GM18868 (cell line): ENCODE data around the gene PIK3CG.
A peak's percentile ranks its signal among the peaks of the same experiment; 100 is the strongest.
"Not testable (repeated sequence)": the region's sequence is repeated elsewhere in the genome, so short reads cannot be mapped to it uniquely, and the experiment has no call there.

Source experiments
- ATAC-seq: cut with Tn5 transposase; IDR thresholded peaks from one replicate; pipeline ENCODE4 v1.9.1; 2021; ENCODE audit warnings: mild to moderate bottlenecking, moderate library complexity; ENCODE audit not compliant: unreplicated experiment

The PIK3CG gene

DNA sequence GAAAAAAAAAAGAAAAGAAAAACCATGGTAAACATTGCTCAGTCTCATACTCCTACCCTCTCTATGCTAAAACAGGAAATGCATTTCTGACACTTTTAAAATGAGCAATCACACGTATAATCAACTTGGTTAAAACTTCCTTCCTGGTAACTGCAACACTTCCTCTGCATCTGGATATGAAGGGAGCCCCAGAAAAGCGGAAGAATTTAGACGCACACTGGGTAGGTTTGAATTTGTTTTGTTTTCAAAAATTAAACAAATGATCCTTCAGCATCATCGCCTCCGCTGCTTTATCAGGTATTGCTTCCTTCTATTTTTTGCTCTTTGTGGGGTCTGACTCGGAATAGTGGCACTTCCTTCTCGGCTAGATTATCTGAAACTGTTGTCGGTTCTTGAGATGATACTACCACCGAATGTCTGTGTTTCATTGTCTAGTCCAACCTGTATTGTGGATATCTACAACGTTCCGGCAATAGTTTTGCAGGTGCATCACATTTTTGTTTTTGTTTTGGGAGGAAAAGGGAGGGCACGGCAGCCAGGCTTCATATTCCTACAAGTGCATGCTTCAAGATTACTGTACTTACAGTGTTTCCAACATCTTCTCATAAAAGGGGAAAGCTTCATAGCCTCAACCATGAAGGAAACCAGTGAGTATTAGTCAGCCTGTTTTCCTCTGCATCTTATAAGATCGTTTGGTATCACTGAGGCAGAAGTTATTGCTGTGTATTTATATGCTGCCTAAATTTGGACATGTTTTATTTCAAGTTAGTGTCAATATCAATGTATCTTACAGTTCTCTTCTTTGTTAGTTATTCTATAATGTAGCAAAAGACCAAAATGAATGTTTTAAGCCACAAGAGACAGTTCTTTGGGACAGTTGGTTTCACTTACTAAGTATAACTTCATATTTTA, at the start of gene PIK3CG:
Gene PIK3CG, plus strand, starts transcription at position 153 of the 912 bp plus-strand sequence. CDS start 2,280 bp downstream, outside the sequence.
- peak; percentile 65 for ATAC-seq

DNA sequence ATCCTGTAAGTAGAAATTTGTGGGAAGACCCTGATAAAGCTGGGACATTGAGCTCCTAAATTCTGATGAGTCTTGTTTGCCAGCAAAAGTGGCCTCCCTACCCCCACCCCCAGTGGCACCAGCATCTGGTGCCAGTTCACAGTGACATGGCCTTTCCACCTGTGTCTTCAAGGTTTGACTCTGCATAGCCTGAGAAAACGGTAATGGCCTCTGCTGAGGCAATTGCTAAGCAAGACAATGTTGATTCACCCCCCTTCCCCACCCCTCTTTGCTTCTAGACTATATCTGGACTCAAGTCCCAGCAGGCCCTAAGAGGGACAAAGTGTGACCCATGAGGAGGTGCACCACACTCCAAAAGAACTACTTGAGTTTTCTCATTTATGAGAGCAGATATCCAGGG, 48.0 kb upstream of the PIK3CG start:
- no peak for ATAC-seq

DNA sequence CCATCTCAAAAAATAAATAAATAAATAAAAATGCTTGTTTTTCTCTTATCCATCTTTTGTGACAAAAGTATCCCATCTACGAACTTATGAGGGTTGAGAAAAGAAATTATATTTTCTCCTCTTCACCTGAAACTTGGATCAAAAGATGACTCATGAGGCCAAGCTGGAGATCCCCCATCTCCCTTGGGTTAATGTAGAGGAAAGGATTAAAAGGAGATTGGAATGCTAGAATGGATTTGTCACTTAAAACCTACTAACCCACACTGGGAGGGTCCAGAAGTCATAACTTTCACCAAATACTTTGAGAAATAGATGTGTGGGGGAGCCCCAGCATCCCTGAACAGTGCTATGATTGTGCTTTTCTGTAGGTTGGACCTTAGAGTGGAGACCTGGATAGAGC, 46.3 kb upstream of the PIK3CG start:
- ATAC-seq, result no peak

DNA sequence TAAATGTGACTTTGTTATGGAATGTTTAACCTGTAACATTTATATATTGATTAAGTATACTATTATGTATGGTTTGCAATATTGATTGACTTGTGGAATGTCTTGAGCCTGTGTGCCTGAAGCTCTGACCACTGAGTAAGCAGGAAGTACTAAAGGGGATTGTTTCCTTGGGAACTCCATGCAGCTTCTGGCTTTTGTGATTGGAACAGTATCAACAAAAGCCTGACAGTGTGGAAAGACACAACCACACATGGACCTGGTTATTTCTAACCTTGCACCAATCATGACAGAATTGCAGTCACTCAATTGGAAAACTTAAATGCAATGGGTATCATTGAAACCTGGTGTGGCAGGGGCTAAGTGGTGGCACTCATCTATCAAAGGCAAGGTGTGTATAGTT, 45.5 kb upstream of the PIK3CG start:
- no peak for ATAC-seq

DNA sequence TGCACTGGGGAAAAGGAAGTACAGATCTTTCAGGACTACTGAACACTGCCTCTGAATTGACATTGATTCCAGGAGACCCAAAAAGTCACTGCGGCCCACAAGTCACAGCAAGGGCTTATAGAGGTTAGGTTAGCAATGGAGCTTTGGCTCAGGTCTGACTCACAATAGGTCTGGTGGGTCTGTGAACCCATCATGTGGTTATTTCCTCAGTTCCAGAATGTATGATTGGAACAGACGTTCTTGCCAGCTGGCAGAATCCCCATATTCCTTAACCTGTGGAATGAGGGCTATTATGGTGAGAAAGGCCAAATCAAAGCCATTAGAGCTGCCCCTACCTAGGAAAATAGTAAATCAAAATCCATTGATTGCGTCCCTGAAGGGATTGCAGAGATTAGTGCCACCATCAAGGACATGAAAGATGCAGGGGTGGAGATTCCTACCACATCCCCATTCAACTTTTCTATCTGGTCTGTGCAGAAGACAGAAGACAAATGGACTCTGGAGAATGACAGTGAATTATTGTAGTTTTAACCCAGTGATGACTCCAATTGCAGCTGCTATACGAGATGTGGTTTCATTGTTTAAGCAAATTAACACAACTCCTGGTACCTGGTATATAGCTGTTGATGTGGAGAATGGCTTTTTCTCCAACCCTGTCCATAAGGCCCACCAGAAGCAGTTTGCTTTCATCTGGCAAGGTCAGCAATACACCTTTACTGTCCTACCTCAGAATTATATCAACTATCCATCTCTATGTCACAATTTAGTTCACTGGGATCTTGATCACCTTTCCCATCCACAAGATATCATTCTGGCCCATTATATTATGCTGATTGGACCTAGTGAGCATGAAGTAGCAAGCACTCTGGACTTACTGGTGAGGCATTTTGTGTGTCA, 44.5 kb upstream of the PIK3CG start:
- no peak for ATAC-seq

DNA sequence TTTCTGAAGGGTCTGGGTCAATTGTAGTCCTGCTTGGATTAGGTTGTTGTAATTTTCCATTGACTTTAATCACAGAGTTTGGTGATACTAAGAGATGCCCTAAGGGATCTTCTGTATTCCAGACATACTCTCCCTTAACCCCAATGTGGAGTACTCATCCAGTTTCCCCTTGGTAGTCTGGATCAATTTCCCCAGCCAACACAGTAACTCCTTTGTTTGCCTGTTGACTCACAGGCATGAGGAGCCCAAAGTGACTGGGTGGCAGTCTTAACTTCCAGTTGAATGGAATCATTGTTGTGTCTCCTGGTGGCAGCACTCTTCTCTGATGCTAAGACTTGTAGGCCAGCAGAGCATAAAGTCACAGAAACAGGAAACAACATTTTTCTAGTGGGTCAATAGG, 41.5 kb upstream of the PIK3CG start:
- ATAC-seq, result no peak

DNA sequence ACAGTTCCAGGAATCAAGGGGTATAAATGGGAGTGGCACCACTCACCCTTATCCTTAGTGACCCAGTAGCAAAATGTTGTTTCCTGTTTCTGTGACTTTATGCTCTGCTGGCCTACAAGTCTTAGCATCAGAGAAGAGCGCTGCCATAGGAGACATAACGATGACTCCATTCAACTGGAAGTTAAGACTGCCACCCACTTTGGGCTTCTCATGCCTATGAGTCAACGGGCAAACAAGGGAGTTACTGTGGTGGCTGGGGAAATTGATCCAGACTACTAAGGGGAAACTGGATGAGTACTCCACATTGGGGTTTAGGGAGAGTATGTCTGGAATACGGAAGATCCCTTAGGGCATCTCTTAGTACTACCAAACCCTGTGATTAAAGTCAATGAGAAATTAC, 40.6 kb upstream of the PIK3CG start:
- no peak for ATAC-seq

DNA sequence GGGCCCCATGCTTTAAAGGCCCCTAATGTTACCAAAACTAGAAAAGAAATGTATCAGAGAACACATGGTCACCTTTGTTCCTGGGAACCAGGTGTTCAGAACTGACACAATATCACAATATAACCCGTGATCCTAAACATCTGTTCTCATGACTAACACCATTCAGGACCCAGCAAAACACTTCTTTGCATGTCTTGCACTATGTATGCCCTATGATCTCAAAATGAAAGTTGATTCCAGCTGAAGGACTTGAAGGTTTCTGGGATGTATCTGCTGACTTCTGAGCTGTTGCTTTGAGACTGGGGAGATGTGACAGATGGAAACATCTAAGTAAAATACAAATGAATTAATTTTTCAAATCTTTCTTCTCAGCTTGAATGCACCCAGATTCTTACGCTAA, 37.5 kb upstream of the PIK3CG start:
- no peak for ATAC-seq

DNA sequence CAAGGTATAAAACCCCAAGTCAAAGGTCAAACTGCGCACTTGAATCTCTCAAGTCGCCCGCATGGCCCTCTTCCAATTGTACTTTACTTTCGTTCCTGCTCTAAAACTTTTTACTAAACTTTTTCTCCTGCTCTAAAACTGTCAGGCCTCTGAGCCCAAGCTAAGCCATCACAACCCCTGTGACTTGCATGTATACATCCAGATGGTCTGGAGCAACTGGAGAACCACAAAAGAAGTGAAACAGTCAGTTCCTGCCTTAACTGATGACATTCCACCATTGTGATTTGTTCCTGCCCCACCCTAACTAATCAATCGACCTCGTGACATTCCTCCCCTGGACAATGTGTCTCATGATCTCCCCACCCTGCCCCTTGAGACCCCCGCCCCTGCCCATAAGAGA, 35.6 kb upstream of the PIK3CG start:
- ATAC-seq, result no peak

DNA sequence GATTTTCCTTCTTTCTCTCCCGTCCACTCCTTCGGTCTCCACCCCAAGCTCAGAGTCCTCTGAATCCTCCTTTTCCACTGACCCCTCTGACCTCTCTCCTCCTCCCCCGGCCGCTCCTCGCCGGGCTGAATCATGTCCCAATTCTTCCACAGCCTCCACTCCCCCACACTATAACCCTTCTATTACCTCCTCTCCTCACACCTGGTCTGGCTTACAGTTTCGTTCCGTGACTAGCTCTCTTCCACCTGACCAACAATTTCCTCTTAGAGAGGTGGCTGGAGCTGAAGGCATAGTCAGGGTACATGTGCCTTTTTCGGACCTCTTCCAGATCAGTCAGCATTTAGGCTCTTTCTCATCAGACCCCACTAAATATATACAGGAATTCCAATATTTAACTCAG, 34.2 kb upstream of the PIK3CG start:
- not testable (repeated sequence) for ATAC-seq

DNA sequence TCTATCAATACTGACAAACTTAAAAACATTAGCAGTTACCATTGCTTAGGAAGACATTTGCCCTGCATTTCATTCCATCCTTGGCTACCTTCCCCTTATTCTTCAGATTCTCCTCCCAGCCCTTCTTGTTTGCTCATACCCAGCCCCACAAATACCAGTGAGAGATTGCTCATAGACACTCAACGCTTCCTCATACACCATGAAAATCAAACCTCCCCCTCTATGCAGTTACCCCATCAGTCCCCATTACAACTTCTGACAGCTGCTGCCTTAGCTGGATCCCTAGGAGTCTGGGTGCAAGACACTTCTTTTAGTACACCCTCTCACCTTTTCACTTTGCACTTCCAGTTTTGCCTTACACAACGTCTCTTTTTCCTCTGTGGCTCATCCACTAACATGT, 28.3 kb upstream of the PIK3CG start:
- no peak for ATAC-seq

DNA sequence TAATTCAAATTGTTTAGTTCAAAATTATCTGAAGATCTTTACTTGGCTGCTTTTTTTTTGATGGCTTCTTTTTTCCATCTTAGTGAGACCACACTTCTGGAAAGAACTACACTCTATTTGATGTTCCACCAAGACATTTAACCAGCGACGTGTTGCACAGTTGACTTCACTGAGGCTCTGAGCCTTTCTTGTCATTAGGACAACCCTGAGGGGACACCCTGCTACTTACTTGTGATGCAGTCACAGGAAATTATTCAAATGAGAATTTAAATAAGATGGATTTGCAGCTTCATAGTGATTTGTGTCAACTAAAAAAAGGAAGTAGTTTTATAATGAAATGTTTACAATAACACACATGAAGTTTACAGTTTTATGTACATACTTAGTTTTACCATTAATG, 25.6 kb upstream of the PIK3CG start:
- ATAC-seq, result no peak

DNA sequence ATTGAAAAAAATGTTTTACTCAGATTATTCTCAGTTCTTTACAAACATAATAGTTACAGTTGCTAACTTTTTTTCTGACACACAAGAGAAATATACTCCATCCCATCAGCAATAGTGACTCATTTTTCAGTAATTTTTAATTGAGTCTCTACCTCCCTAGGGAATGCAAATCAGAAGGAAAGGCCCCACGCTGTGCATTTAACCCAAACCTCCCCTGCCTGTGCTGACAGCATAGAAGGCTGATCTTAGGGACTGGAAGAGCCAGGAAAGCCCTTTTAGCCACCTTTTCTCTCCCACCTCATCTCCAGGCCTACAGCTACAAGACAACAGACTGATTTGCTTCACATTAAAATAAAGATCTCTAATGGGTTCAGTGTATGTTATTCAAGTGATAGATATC, 24.7 kb upstream of the PIK3CG start:
- no peak for ATAC-seq

DNA sequence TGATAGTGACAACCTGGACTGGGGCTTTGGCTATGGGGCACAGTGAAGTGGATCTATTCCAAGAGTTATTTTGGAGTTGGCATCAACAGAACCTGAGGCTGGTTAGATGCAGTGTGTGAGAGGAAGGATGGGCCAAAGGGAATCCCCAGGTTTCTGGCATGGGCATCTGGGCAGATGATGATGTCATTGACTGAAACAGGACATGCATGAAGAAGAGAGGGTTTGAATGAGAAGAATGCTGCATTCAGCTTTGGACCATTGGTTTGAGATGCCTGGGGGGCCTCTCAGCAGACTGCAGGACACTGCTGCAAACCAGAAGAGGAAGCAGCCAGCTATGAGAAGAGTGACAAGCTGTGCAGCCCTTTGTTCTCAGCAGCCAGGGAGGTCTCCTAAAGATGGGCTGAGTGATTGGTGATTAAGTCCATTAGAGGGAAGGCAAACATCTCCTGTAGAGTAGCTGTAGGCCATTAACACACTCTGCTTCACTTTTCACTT, 23.1 kb upstream of the PIK3CG start:
- peak; percentile 72 for ATAC-seq

DNA sequence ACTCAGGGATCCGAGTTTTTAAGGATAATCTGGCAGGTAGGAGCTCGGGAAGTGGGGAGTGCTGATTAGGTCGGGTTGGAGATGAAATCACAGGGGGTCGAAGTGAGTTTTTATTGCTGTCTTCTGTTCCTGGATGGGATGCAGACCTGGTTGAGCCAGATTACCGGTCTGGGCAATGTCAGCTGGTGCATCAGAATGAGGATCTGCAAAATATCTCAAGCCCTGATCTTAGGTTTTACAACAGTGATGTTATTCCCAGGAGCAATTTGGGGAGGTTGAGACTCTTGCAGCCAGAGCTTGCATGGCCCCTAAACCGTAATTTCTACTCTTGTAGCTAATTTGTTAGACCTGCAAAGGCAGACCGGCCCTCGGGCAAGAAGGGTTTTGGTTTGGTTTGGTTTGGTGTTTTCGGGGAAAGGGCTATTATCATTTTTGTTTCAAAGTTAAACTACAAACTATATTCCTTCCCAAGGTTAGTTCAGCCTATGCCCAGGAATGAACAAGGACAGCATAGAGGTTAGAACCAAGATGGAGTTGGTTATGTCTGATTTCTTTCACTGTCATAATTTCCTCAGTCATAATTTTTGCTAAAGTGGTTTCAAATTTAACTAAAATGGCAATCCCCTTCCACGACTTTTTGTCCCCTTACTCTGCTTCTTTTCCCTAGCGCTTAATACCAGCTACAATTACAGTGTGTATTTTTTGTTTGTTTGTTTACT, 20.6 kb upstream of the PIK3CG start:
- no peak for ATAC-seq

DNA sequence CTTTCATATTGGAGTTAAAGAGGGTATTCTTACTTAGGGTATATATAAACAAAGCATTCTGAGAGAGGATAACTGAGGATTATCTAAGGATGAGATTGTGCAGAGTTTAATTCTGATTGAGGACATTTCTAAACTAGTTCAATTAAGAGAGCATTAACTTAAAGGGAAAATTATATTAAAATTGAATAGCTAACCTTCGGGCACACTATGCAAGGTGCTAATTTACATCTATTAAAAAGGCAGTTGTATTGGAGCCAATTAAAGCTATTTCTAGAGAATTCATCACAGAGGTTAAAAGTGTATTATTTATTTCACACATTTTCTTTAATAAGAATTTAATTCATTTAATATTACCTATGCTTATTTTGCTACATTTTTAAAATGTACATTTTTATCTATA, 17.0 kb upstream of the PIK3CG start:
- no peak for ATAC-seq

DNA sequence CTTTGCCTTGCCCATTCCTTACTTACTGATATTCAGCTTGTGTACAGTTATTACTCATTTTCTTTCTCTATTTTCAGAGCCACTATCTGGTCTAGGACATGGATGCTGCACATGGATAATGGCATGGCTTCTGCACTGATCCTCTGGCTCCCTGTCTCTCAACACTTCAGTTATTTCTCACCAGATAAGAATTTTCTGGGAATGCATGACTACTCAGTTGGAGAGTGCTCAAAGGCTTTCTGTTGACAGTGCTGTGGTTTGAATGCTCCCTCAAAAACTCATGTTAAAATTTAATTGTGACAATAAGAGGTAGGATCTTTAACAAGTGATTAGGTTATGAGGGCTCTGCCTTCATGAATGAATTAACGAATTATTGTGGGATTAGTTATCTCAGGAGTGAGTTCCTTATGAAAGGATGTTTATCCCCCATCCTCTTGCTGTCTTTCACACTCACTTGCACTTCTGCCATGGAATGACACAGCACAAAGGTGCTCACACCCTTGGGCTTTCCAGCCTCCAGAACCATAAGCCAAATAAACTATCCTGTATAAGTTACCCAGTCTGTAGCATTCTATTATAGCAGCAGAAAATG, 16.1 kb upstream of the PIK3CG start:
- ATAC-seq, result no peak

DNA sequence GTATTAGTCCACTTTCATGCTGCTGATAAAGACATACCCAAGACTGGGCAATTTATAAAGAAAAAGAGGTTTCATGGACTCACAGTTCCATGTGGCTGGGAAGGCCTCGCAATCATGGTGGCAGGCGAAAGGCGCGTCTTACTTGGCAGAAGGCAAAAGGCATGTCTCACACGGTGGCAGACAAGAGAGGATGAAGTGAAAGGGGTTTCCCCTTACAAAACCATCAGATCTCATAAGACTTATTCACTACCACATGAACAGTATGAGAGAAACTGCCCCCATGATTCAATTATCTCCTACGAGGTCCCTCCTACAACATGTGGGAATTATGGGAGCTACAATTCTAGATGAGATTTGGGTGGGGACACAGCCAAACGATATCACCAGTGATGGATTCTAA, 13.4 kb upstream of the PIK3CG start:
- ATAC-seq, result not testable (repeated sequence)

DNA sequence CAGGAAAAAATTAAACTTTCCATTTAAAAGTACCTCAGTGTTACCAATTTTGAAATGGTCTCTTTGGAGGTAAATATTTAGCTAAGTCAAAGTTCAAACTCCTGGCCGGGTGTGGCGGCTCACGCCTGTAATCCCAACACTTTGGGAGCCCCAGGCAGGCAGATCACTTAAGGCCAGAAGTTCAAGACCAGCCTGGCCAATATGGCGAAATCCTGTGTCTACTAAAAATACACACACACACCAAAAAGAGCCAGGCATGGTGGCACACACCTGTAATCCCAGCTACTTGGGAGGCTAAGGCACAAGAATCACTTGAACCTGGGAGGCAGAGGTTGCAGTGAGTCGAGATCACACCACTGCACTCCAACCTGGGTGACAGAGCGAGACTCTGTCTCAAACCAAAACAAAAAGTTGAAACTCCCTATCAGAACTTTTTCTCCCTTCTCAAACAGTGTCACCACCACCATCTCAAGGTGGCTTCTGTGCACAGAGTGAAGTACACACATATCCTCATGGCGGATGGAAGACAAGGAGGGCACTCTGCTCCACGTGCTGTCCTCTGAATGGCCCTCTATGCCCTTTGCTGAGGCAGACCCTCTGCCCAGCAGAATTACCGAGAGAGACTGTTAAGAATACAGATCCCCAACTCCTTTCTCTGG, 11.7 kb upstream of the PIK3CG start:
- ATAC-seq, result no peak

DNA sequence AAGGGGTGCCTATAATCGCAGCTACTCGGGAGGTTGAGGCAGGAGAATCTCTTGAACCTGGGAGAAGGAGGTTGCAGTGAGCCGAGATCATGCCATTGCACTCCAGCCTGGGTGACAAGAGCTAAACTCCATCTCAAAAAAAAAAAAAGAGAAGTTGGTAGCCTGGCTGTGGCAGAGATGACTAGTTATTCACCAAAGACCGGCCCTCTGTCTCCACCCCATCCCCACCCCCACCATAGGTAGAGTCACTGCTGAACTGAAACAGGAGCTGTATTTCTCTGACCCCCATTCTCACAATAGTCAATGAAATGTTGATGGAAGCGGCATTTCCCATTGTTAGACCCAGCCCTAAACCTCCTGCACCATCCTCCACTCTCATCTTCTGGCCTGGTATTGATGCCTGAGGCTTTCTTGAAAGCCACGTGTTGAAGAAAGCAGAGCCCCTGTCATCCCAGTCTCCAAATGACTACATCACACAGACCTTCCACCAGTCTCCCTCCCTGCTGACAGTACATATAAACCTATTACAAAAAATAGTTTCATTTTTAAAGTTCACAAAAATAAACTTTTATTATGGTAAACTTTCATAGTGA, 9.4 kb upstream of the PIK3CG start:
- peak; percentile 90 for ATAC-seq
